Left forelimb (tissue), 1 donor: ENCODE results near the gene SASH1.

Experiments
- DNase-seq: peaks from one replicate; pipeline ENCODE4 v3.0.0-alpha.2; 2018; ENCODE audit warnings: low spot score

The SASH1 gene

DNA sequence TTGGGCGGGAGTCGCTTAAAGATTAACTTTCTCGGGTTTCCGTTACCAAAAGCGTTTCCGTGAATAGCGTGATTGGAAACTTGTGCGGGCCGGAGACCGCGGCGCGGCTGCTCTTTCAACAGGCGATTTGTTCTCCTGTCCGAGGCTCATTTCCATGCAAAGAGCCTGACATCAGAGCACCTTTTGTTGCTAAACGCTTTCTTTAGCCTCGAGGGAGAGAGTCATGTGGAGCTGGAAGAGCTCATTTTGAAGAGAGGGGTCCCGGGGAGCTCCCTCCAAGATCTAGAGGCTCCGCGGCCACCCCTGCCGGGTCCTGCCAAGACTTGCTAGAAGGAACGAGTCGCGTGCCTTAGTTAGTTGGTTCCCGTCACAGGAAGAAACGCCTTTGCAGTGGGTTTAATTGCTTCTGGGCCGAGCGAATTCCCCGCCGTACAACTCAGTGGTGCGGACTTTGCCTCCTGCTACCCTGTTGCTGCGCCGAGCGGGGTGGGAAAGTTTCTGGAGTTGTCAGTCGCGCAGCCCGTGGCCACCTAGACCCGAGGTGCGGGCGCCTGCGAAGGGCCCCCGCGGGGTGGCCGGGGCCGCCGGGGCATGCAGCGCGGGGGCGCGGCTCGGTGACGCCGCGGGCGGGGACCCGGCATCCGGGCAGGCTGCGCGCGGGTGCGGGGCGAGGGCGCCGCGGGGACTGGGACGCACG is at the start of gene SASH1:
Gene SASH1, plus strand, starts transcription at position 489 of the 697 bp plus-strand sequence. CDS start 230 bp downstream, outside the sequence.
- DNase-seq = peak; percentile 83

- no peak for DNase-seq
Observed at GRCh38 chr6:148293181-148293995, 49.2 kb upstream of the SASH1 start.

DNA sequence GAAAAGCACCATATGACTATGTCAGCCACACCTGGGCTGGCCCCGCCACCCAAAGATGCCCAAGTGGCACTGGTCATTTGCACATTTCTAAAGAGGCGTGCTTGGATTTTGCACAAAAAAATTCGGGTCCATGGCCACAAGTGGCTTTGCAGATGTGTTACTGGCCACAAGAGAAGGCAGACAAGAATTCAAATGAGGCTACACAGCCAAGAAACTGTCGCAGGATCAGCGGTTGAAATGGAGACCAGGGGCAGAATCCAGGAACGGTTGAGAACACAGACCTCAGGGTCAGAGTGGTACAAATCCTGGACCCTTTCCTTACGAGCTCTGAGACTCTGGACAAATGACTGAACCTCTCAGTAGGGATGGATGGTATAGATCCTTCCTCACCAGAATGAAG is 48.6 kb upstream of the SASH1 start:
- DNase-seq = no peak

- no peak for DNase-seq
Observed at GRCh38 chr6:148295261-148295887, 47.3 kb upstream of the SASH1 start.

DNA sequence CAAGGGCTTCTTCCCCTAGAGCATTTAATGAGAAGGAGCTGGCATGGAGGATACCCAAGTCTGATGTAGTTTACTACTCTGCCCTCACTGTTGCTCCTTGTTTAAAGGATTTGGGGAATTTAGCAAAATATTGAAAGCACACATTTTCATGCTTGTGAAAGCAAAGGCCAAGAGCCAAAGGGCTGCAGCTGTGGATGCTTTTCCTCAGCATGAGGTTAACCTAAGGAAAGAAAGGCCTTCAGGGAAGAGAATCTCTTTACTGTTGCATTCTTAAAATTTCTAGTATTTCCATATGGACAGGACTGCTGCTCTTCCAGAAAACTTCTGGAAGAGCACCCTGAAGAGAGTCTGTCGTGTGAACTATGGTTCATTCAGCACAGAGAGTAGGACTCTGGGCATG is 45.9 kb upstream of the SASH1 start:
- DNase-seq = no peak

- DNase-seq = no peak
Observed at GRCh38 chr6:148298683-148299082, 44.0 kb upstream of the SASH1 start.

DNA sequence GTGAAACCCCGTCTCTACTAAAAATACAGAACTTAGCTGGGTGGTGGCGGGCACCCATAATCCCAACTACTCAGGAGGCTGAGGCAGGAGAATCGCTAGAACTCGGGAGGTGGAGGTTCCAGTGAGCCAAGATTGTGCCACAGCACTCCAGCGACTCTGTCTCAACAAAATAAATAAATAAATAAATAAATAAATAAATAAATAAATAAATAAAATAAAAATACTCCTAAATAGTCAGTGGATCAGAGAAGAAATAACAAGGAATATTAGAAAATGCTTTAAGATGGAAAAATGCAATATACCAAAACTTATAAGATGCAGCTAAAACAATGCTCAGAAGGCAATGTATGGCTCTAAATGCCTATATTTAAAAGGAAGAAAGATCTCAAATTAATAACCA is 39.0 kb upstream of the SASH1 start:
- no peak for DNase-seq

- DNase-seq = no peak
Observed at GRCh38 chr6:148304976-148305375, 37.7 kb upstream of the SASH1 start.

DNA sequence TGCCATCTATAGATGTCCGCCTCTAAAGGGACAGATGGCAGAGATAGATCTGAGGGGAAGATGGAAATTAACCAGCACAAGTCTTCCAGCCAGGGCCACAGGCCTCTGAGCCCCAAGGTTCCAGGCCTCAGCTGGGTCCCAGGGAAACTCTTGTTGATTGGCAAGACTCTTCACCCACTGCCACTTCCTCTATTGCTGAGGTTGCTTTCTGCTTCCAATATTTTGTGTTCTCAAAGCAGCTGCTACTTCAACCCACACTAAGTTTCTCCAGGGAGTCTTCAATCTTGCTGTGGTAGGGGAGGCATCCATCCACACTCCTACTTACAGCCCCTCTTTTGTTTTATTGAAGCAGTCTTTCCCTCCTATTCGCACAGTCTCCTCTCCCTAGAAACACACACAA is 36.4 kb upstream of the SASH1 start:
- DNase-seq = no peak

GRCh38 chr6:148307405-148307804 is 35.2 kb upstream of the SASH1 start:
- no peak for DNase-seq

GRCh38 chr6:148309301-148309700 is 33.3 kb upstream of the SASH1 start:
- no peak for DNase-seq

DNA sequence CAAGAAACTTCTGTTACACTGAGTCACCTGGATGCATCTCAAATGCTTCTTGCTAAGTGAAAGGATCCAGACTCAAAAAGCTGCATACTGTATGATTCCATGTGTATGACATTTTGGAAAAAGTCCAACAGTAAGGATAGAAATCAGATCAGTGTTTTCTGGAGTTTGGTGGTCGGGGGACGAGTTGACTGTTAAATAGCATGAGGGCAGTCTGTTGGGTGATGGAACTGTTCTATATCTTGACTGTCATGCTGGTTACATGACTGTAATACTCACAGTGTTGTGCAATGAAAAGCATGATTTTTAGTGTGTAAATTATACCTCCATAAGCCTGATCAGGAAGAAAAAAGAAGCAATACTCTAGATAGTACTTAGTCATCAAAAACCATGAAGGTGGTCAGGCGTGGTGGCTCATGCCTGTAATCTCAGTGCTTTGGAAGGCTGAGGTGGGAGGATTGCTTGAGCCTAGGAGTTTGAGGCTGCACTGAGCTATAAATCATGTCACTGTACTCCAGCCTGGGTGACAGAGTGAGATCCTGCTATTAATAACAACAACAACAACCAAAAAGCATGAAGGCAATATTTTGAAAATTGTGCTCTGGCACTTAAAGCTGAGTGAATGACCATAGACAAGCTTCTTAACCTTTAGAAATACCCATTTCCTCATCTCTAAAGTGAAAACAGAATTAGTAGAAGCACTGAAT is 30.5 kb upstream of the SASH1 start:
- no peak for DNase-seq

DNA sequence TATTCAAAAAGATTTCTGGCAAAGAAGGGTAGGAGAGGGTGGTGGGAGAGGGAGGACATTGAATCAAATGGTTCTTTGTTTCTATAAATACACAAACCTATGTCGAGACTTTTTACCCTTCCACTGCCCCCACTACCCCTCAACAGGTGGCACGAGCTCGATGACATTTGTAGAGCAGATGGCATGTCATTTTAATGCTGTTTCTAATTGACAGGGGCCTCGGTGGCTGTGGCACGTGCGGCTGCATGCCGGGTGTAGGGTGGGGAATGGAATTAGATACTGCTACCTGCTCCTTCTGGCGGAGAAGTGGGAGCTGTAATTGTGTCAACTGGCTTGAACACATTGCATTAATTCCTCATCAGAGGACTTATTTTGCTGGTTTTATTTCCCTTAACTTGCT is 29.1 kb upstream of the SASH1 start:
- DNase-seq = no peak

- no peak for DNase-seq
Observed at GRCh38 chr6:148316308-148316707, 26.3 kb upstream of the SASH1 start.

- DNase-seq = no peak
Observed at GRCh38 chr6:148317051-148317450, 25.6 kb upstream of the SASH1 start.

DNA sequence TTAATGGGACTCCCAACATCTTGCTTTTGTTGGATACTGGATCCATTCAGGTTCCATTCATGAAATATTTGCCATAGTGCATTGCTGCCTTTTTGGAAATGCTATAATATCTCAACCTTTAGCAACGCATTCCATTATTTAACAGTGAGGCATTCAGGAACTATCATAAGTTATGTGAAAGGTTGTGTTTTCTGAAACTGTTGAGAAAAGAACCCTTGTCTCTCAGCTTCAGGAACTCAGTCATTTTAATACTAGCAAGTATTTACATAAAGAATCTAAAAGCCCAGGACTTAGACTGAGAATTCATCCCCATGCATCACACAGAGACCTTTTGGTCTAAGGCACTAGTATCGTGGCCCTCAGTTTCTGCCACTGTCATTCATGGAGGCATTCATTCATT is 24.9 kb upstream of the SASH1 start:
- DNase-seq = no peak

DNA sequence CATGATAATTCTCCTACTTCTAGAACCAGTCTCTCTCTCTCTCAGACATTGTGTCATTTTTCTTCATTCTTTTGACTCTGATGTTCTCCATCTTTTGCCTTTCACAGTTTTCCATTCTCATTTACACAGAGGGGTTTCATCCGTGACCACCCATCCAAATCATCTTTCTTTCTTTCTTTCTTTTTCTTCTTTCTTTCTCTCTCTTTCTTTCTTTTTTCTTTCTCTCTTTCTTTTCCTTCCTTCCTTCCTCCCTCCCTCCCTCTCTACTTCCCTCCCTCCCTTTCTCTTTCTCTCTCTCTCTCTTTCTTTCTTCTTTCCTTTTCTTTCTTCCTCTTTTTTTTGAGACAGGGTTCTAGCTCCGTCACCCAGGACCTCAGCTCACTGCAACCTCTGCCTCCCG is 19.9 kb upstream of the SASH1 start:
- DNase-seq = no peak

DNA sequence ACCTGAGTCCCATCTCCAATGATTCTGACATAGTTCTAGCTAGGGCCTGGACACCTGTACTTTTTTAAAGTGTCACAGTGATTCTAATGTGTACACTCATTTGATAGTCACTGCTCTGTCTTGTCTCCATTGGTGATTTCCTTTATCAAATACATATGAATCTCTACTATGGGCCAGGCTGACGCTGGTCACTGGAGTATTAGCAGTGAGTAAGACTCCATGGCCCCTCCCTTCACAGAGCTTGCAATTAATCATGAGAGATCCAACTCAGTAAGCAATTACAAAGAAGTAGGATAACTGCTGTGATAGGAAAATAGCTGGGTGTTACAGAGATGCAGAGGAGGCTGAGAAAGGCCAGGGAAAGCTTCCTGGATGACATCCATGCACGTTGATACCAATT is 19.3 kb upstream of the SASH1 start:
- DNase-seq = no peak

DNA sequence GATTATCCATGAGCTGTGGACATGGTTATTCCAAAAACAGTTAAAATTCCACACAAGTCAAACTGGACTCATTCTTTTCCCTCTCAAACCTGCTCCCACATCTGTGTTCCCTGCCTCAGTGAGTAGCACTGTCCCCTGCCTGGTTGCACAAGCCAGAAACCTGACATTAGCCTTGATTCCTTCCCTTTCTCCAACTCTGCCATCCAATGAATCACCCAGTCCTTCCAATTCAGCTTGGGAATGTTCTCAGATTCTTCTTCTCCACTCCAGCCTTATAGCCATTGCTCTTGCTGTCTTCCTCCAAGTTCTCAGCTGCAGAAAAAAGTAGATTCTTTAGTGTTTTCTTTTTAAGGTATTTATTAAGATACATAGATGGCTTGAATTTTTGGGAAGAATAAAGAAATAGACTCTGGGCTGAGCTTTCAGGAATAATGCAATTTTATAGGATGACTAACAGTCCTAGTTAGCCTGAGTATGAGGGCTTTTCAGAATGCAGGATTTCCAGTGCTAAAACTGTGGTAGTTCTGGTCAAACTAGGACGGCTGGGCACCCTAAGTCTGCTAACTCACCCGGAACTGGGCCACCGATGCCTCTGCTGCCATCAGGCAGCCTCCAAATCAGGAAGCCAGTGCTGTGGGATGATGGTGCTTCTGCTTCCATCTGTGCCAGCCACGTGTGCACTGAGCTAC is 18.2 kb upstream of the SASH1 start:
- DNase-seq = no peak

- no peak for DNase-seq
Observed at GRCh38 chr6:148325316-148326068, 17.1 kb upstream of the SASH1 start.
